ENCODE measurements around the gene FYB1. TPM values are rescaled to one million over a fixed set of nuclear protein-coding genes. Genes with fewer than 3 reads are reported as not detected.

Gene FYB1
- total and polyA plus RNA-seq, 2 of the 8 experiments (the other 6 are each of a cell fraction or from before 2014, with no cell fraction given) = not detected

DNA sequence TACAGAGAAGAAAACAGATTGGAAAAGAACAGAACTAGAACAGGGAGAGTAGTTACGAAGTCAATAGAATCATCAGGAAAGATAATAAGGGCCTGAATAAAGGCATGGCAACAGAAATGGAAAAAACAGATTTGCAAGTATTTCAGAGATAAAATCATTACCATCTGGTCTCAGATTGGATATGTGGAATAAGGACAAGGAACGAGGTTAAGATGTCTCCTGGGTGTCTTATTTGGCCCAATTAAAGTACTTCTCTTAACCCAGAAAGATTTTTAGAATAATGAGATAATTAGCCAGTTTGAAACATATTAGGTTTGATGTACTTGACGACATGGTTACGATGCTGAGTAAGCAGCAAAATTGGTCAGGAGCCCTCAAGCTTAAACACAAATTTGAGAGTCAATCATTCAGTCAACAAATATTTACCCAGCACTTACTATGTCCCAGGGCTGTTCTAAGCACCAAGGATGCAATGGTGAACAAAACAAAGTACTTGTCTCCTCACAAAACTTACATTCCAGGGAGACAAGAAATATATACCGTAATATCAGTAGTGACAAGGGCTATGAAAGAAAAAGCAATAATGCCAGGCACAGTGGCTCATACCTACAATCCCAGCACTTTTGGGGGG lies 163.5 kb downstream of the FYB1 start (continued):
- no peak for TF ChIP-seq SAP30 (IDR thresholded peaks at IDR 0.05; ENCODE audit: insufficient read depth, insufficient replicate concordance, low read length)

Other genes with a start within 250 kb of the FYB1 start
- 22.6 and 26.6 TPM in 2 replicates for gene RICTOR, start 145.2 kb downstream of the FYB1 start, total RNA-seq (2021; fragmentation: NEBNext Ultra II Directional; extraction: Animal tissue kit (Norgen Biotek cat#: 25700))
- 4.3 and 5.0 TPM in 2 replicates for gene RICTOR, start 145.2 kb downstream of the FYB1 start, polyA plus RNA-seq (2011; rRNA removed)
- not detected in 2 replicates for gene C9, start 144.9 kb upstream of the FYB1 start, total RNA-seq (2021; fragmentation: NEBNext Ultra II Directional; extraction: Animal tissue kit (Norgen Biotek cat#: 25700))
- not detected in 2 replicates for gene C9, start 144.9 kb upstream of the FYB1 start, polyA plus RNA-seq (2011; rRNA removed)
- gene DAB2, start 205.4 kb upstream of the FYB1 start, total RNA-seq (2021; fragmentation: NEBNext Ultra II Directional; extraction: Animal tissue kit (Norgen Biotek cat#: 25700)) = 4.9 and 5.0 TPM in 2 replicates
- gene DAB2, start 205.4 kb upstream of the FYB1 start, polyA plus RNA-seq (2011; rRNA removed) = 1.7 and 2.6 TPM in 2 replicates

All from H1 (cell line).